Parathyroid adenoma (tissue), 2 donors: ENCODE measurements around the gene NR3C2.

Experiments used
- H2AFZ ChIP-seq: fragments of 300-600 bp; sonication (generic); one replicate; pipeline ENCODE4 v1.7.0; 2017; ENCODE audit warnings: antibody characterized with exemption, mild to moderate bottlenecking
- H3K27ac ChIP-seq: fragments of 300-600 bp; sonication (generic); one replicate; pipeline ENCODE4 v1.7.0; 2017
- H3K27me3 ChIP-seq: fragments of 300-600 bp; sonication (generic); one replicate; pipeline ENCODE4 v1.7.0; 2017; ENCODE audit warnings: low read length; ENCODE audit not compliant: control insufficient read depth, insufficient read depth
- H3K36me3 ChIP-seq: fragments of 300-600 bp; sonication (generic); one replicate; pipeline ENCODE4 v1.7.0; 2017; ENCODE audit warnings: low read length; ENCODE audit not compliant: control insufficient read depth, insufficient read depth
- H3K4me1 ChIP-seq: fragments of 300-600 bp; sonication (generic); one replicate; pipeline ENCODE4 v1.7.0; 2017; ENCODE audit warnings: control low read depth
- H3K4me2 ChIP-seq: fragments of 300-600 bp; sonication (generic); one replicate; pipeline ENCODE4 v1.7.0; 2017; ENCODE audit warnings: low read length
- H3K4me3 ChIP-seq: fragments of 300-600 bp; sonication (generic); one replicate; pipeline ENCODE4 v1.7.0; 2017; ENCODE audit warnings: low read depth, low read length
- H3K79me2 ChIP-seq: fragments of 300-600 bp; sonication (generic); one replicate; pipeline ENCODE4 v1.7.0; 2017; ENCODE audit warnings: control low read depth
- H3K9ac ChIP-seq: fragments of 300-600 bp; sonication (generic); one replicate; pipeline ENCODE4 v1.7.0; 2017; ENCODE audit warnings: mild to moderate bottlenecking
- H3K9me3 ChIP-seq: fragments of 300-600 bp; sonication (generic); one replicate; pipeline ENCODE4 v1.7.0; 2017; ENCODE audit warnings: low read length; ENCODE audit not compliant: control insufficient read depth
- CTCF ChIP-seq: fragments of 300-600 bp; sonication (generic); IDR thresholded peaks from one replicate; pipeline ENCODE4 v1.7.0; 2017; ENCODE audit warnings: antibody characterized with exemption, mild to moderate bottlenecking
- donor health status: primary hyperparathyroidism.

Gene NR3C2

GRCh38 chr4:148116969-148117368, 325.2 kb downstream of the NR3C2 start:
- no peaks in the 10 kb centered on the region for H3K79me2 ChIP-seq
- H3K9ac ChIP-seq = no peak overlapping the region
- H3K4me3 ChIP-seq = no peak overlapping the region
- no peak overlapping the region for H3K27ac ChIP-seq
- H3K4me1 ChIP-seq = no peaks in the 10 kb centered on the region
- no peak overlapping the region for H2AFZ ChIP-seq
- TF ChIP-seq CTCF = no peak
- no peaks in the 10 kb centered on the region for H3K36me3 ChIP-seq
- H3K4me2 ChIP-seq = no peak overlapping the region
- H3K9me3 ChIP-seq = no peaks in the 10 kb centered on the region
- H3K27me3 ChIP-seq = no peaks in the 10 kb centered on the region

GRCh38 chr4:148116264-148116663, 325.9 kb downstream of the NR3C2 start:
- no peaks in the 10 kb centered on the region for H3K4me1 ChIP-seq
- no peak overlapping the region for H2AFZ ChIP-seq
- no peak for TF ChIP-seq CTCF
- no peak overlapping the region for H3K27ac ChIP-seq
- H3K9ac ChIP-seq = no peak overlapping the region
- H3K79me2 ChIP-seq = no peaks in the 10 kb centered on the region
- no peaks in the 10 kb centered on the region for H3K27me3 ChIP-seq
- H3K9me3 ChIP-seq = no peaks in the 10 kb centered on the region
- no peaks in the 10 kb centered on the region for H3K36me3 ChIP-seq
- no peak overlapping the region for H3K4me2 ChIP-seq
- H3K4me3 ChIP-seq = no peak overlapping the region

- Histone ChIP-seq H3K4me3 (no peak overlapping the region), H3K4me1 (no peaks in the 10 kb centered on the region), H2AFZ (no peak overlapping the region), H3K27me3 (no peaks in the 10 kb centered on the region), H3K9ac (no peak overlapping the region), H3K9me3 (no peaks in the 10 kb centered on the region), H3K79me2 (no peaks in the 10 kb centered on the region), H3K27ac (no peak overlapping the region), H3K36me3 (no peaks in the 10 kb centered on the region), H3K4me2 (no peak overlapping the region)
- TF ChIP-seq CTCF = no peak
Measured at GRCh38 chr4:148114436-148114835, 327.8 kb downstream of the NR3C2 start.

- TF ChIP-seq CTCF = no peak
- H3K9ac ChIP-seq = no peak overlapping the region
- H3K27ac ChIP-seq = no peak overlapping the region
- H3K4me1 ChIP-seq = no peaks in the 10 kb centered on the region
- no peak overlapping the region for H3K4me3 ChIP-seq
- H3K9me3 ChIP-seq = no peaks in the 10 kb centered on the region
- no peak overlapping the region for H3K4me2 ChIP-seq
- H3K27me3 ChIP-seq = no peaks in the 10 kb centered on the region
- no peak overlapping the region for H2AFZ ChIP-seq
- no peaks in the 10 kb centered on the region for H3K36me3 ChIP-seq
- H3K79me2 ChIP-seq = no peaks in the 10 kb centered on the region
Measured at GRCh38 chr4:148112231-148112982, 329.8 kb downstream of the NR3C2 start.

- no peak overlapping the region for H3K9ac ChIP-seq
- no peaks in the 10 kb centered on the region for H3K79me2 ChIP-seq
- no peak overlapping the region for H3K4me3 ChIP-seq
- H2AFZ ChIP-seq = no peak overlapping the region
- no peak overlapping the region for H3K4me2 ChIP-seq
- no peaks in the 10 kb centered on the region for H3K36me3 ChIP-seq
- no peaks in the 10 kb centered on the region for H3K27me3 ChIP-seq
- TF ChIP-seq CTCF = no peak
- H3K27ac ChIP-seq = no peak overlapping the region
- H3K4me1 ChIP-seq = no peaks in the 10 kb centered on the region
- H3K9me3 ChIP-seq = no peaks in the 10 kb centered on the region
Measured at GRCh38 chr4:148110169-148110568, 332.0 kb downstream of the NR3C2 start.
